HEK293T (cell line): Measurements from ENCODE around the gene OPCML.
"Not testable (repeated sequence)": the region's sequence is repeated elsewhere in the genome, so short reads cannot be mapped to it uniquely, and the experiment has no call there.

Experiments used
- ARNT ChIP-seq: fragments of 450-650 bp; IDR thresholded peaks from 2 replicates; pipeline ENCODE4 v1.6.1; 2017; ENCODE audit warnings: mild to moderate bottlenecking
- FOXA1 ChIP-seq: fragments of 450-650 bp; IDR thresholded peaks from 2 replicates; pipeline ENCODE4 v1.6.1; 2016; ENCODE audit warnings: mild to moderate bottlenecking
- NFRKB ChIP-seq: fragments of 450-650 bp; IDR thresholded peaks from 2 replicates; pipeline ENCODE4 v1.6.1; 2016; ENCODE audit warnings: mild to moderate bottlenecking, moderate library complexity
- SP1 ChIP-seq: fragments of 450-650 bp; IDR thresholded peaks from 2 replicates; pipeline ENCODE4 v1.6.1; 2017
- SUZ12 ChIP-seq: fragments of 450-650 bp; IDR thresholded peaks from 2 replicates; pipeline ENCODE4 v1.6.1; 2016; ENCODE audit warnings: mild to moderate bottlenecking
- ZNF384 ChIP-seq: fragments of 450-650 bp; IDR thresholded peaks from 2 replicates; pipeline ENCODE4 v1.6.1; 2016

- not testable (repeated sequence) for TF ChIP-seq FOXA1, ZNF384, SUZ12, SP1, NFRKB, ARNT
Measured at GRCh38 chr11:132370114-132370513, 1162.2 kb downstream of the OPCML start.
